Epithelial cell of proximal tubule (primary cell): ENCODE results near the gene MAN2A2. TPM values are rescaled to one million over a fixed set of nuclear protein-coding genes. Genes with fewer than 3 reads are reported as not detected.

ENCODE experiments used
- DNase-seq: peaks from one replicate; pipeline ENCODE4 v3.0.0-alpha.2; 2011; ENCODE audit warnings: low read depth
- H3K4me3 ChIP-seq: 2 replicates; pipeline ENCODE4 v1.5.1; 2011; ENCODE audit warnings: low read depth, mild to moderate bottlenecking, low read length
- total RNA-seq: library from RNA; depleted of rRNA; stranded (reverse); fragments of >200 nt; gene quantifications from 2 replicates; pipeline ENCODE4 v1.2.3, GENCODE V29; 2015
- TF ChIP-seq, protein P1 (sequence below): conservative IDR thresholded peaks from 2 replicates; pipeline ENCODE4 v1.5.1; 2012; ENCODE audit warnings: low read depth, mild to moderate bottlenecking, low read length

Gene MAN2A2
- total RNA-seq, 1 donor from 2014 or later, result 25.3 TPM

DNA sequence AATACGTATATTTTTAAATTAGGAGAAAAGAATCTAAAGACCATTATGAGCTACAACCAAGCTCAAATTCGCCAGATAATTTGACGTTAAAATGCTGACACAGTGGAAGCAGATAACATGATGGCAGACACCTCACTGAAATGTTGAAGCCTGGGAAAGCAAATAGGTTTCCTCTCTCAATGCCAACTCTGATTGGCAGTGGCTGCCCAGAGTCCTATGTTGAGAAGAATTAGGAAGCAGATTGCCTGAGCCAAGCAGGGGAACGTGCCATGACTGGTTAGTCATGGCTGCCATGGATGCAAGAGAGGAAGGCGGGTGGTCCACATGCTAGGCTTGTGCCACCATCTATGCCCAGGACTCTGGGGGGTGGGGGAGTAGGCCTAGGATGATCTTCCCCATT, 35.2 kb downstream of the MAN2A2 start:
- no peak for DNase-seq
- no peak overlapping the region for H3K4me3 ChIP-seq
- TF ChIP-seq, protein P1, sequence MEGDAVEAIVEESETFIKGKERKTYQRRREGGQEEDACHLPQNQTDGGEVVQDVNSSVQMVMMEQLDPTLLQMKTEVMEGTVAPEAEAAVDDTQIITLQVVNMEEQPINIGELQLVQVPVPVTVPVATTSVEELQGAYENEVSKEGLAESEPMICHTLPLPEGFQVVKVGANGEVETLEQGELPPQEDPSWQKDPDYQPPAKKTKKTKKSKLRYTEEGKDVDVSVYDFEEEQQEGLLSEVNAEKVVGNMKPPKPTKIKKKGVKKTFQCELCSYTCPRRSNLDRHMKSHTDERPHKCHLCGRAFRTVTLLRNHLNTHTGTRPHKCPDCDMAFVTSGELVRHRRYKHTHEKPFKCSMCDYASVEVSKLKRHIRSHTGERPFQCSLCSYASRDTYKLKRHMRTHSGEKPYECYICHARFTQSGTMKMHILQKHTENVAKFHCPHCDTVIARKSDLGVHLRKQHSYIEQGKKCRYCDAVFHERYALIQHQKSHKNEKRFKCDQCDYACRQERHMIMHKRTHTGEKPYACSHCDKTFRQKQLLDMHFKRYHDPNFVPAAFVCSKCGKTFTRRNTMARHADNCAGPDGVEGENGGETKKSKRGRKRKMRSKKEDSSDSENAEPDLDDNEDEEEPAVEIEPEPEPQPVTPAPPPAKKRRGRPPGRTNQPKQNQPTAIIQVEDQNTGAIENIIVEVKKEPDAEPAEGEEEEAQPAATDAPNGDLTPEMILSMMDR, result no peak

DNA sequence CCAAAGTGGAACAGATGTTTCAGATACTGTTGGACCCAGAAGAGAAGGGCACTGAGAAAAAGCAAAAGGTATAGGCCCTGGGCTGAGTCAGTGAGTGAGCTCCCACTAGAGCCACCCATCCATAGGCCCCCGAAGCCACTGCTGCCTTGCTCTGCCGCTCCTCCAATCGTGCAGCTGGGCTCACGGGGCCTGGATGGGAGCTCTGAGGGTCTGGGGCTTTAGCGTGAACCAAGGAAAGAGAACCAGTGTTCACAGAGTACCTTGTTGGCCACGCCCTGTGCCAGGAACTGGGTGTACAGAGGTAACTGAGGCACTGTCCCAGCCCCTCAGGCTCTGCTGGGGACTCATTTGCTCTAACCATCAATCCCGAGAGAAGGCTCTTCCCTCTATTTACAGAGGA, 36.7 kb downstream of the MAN2A2 start:
- H3K4me3 ChIP-seq, result no peak overlapping the region
- TF ChIP-seq, protein P1, result no peak
- no peak for DNase-seq

GRCh38 chr15:90941038-90941437, 37.9 kb downstream of the MAN2A2 start:
- TF ChIP-seq, protein P1, result no peak
- DNase-seq, result no peak
- no peak overlapping the region for H3K4me3 ChIP-seq

DNA sequence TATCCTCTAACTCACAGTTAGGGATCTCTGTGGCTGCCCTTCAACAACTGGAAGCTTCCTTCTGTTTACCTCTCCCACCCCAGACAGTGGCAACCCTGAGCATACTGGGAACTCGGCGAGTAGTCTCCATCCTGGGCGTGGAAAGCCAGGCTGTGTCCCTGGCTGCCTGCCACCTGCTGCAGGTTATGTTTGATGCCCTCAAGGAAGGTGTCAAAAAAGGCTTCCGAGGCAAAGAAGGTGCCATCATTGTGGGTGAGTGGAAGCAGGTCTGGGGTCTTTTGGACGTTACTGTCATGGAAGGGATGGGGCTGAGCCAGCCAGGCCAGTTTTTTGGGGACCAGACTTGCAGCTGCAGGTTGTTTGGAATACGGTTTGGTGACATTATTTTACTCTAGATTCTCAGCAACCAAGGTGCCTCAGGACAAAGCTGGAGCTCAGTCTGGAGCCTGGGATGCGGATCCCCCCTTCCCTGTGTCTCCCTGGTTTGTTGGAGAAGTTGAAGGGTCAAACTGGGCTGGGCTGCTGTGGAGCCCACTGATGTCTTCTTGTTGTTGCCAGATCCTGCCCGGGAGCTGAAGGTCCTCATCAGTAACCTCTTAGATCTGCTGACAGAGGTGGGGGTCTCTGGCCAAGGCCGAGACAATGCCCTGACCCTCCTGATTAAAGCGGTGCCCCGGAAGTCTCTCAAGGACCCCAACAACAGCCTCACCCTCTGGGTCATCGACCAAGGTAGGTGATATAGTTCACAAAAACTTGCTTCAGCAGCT, 39.4 kb downstream of the MAN2A2 start:
- TF ChIP-seq, protein P1, result no peak
- DNase-seq, result no peak
- no peak overlapping the region for H3K4me3 ChIP-seq

DNA sequence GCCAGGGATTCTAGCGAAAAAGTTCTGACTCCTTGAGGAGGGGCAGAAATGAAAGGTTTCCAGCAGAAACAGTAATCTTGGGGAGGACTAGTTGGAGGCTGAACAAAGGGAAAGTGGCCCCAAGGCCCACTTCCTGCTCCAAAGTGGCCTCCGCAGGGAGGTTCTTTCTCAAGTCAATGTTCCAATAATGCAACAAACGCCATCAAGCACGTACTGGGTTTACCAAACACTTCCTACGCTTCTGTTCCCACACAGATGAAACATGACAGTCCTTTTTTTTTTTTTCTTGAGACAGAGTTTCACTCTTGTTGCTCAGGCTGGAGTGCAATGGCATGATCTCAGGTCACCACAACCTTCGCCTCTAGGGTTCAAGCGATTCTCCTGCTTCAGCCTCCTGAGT, 42.0 kb downstream of the MAN2A2 start:
- H3K4me3 ChIP-seq, result no peak overlapping the region
- DNase-seq, result no peak
- TF ChIP-seq, protein P1, result no peak

GRCh38 chr15:90946538-90946937, 43.4 kb downstream of the MAN2A2 start:
- no peak overlapping the region for H3K4me3 ChIP-seq
- TF ChIP-seq, protein P1, result no peak
- DNase-seq, result no peak

- DNase-seq, result no peak
- TF ChIP-seq, protein P1, result no peak
- no peak overlapping the region for H3K4me3 ChIP-seq
Measured at GRCh38 chr15:90946941-90947576, 44.0 kb downstream of the MAN2A2 start.
